ENCODE results near the gene UBE2E3. TPM values are rescaled to one million over a fixed set of nuclear protein-coding genes. Genes with fewer than 3 reads are reported as not detected.

The UBE2E3 gene
- total and polyA plus RNA-seq, 4 donors, result 21.3 to 51.5 (median 32.0) TPM

GRCh38 chr2:180979749-180980105 lies 678 bp upstream of the UBE2E3 start:
- Histone ChIP-seq H3K9ac (ENCODE audit: low read depth in 1 of 2, low read length in 2 of 2) (peak overlapping the region; percentile 52 to 53), H3K4me3 (ENCODE audit: low read depth in 1 of 3, low read length in 3 of 3) (peak overlapping the region; percentile 62 to 99 (median 79)), H3K27ac (ENCODE audit: low read depth in 1 of 2, low read length in 2 of 2) (peak overlapping the region; percentile 77 to 88), H3K36me3 (ENCODE audit: control insufficient read depth in 4 of 4, insufficient read depth in 3 of 4, low read depth in 1 of 4, low read length in 3 of 4) (peaks cover 0 to 2% (median 0%) of the 10 kb centered on the region in 4 donors), H3K4me1 (ENCODE audit: control insufficient read depth in 4 of 4, insufficient read depth in 4 of 4, low read length in 3 of 4) (peaks cover 0 to 34% (median 19%) of the 10 kb centered on the region in 4 donors), H3K27me3 (ENCODE audit: control insufficient read depth in 4 of 4, insufficient read depth in 4 of 4, low read length in 3 of 4) (no peaks in the 10 kb centered on the region), H3K9me3 (ENCODE audit: control insufficient read depth in 4 of 4, low read length in 3 of 4) (no peaks in the 10 kb centered on the region)
- WGBS, result 16% methylated on average over 9 of the region's 9 CpGs
- TF ChIP-seq CTCF (IDR thresholded peaks at IDR 0.05; ENCODE audit: low read depth, low read length, missing input control) (no peak), ATF3 (IDR thresholded peaks at IDR 0.05) (no peak), GABPA (IDR thresholded peaks at IDR 0.05 in 1 of 2, conservative IDR thresholded peaks at IDR 0.05 in 1 of 2) (no peak), HNF4A (conservative IDR thresholded peaks at IDR 0.05) (no peak), REST (IDR thresholded peaks at IDR 0.05) (no peak), FOXA1 (IDR thresholded peaks at IDR 0.05) (no peak), MAX (IDR thresholded peaks at IDR 0.05) (no peak)
- DNase-seq (ENCODE audit: low spot score), result peak; percentile 34

- H3K4me1 ChIP-seq (ENCODE audit: control insufficient read depth in 4 of 4, insufficient read depth in 4 of 4, low read length in 3 of 4), result peaks cover 0 to 41% (median 20%) of the 10 kb centered on the region in 4 donors
- peak; percentile 43 for DNase-seq (ENCODE audit: low spot score)
- WGBS, result under 1% methylated on average over 79 of the region's 81 CpGs
- peak overlapping the region; percentile 68 to 77 for H3K9ac ChIP-seq (ENCODE audit: low read depth in 1 of 2, low read length in 2 of 2)
- H3K27me3 ChIP-seq (ENCODE audit: control insufficient read depth in 4 of 4, insufficient read depth in 4 of 4, low read length in 3 of 4), result no peaks in the 10 kb centered on the region
- peaks cover 0 to 2% (median 0%) of the 10 kb centered on the region in 4 donors for H3K36me3 ChIP-seq (ENCODE audit: control insufficient read depth in 4 of 4, insufficient read depth in 3 of 4, low read depth in 1 of 4, low read length in 3 of 4)
- peak overlapping the region; percentile 60 to 88 for H3K27ac ChIP-seq (ENCODE audit: low read depth in 1 of 2, low read length in 2 of 2)
- TF ChIP-seq REST (IDR thresholded peaks at IDR 0.05) (no peak), HNF4G (IDR thresholded peaks at IDR 0.05) (no peak), YY1 (IDR thresholded peaks at IDR 0.05) (peak; percentile 24), RXRA (IDR thresholded peaks at IDR 0.05) (no peak), TAF1 (conservative IDR thresholded peaks at IDR 0.05) (no peak)
- no peaks in the 10 kb centered on the region for H3K9me3 ChIP-seq (ENCODE audit: control insufficient read depth in 4 of 4, low read length in 3 of 4)
- H3K4me3 ChIP-seq (ENCODE audit: low read depth in 1 of 3, low read length in 3 of 3), result peak overlapping the region; percentile 64 to 99 (median 92)
Observed at GRCh38 chr2:180980943-180981911, 822 bp downstream of the UBE2E3 start.

Data from liver (tissue), 9 donors.